ENCODE data around the gene MBD3L5.
"Not testable (repeated sequence)": the region's sequence is repeated elsewhere in the genome, so short reads cannot be mapped to it uniquely, and the experiment has no call there.

MBD3L5 gene

DNA sequence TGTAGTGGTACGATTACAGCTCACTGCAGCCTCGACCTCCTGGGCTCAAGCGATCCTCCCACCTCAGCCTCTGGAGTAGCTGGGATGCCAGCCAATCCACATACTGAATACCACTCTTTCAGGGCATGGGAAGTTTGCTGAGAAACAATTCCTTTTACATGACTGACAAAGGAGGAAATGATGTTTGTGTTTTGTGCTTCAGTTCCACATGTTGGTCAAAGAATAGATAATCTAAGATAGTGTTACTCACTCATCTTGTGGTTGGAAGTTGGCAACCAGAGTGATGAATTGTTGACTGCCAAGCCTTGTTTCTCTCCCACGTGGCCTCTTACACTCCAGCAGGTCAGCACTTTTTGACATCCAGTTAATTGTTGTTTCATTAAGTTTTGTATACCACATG is 16.7 kb upstream of the MBD3L5 start:
- peaks cover 25% of the 10 kb centered on the region for H3K4me1 Mint-ChIP-seq (ENCODE audit: low read depth)
- peaks cover 7% of the 10 kb centered on the region for H3K9me3 Mint-ChIP-seq
- H3K27me3 Mint-ChIP-seq (ENCODE audit: low read depth), result no peaks in the 10 kb centered on the region
- H3K27ac Mint-ChIP-seq, result peak overlapping the region; percentile 53
- peaks cover 4% of the 10 kb centered on the region for H3K36me3 Mint-ChIP-seq (ENCODE audit: low read depth)
- H3K4me3 Mint-ChIP-seq, result no peak overlapping the region

DNA sequence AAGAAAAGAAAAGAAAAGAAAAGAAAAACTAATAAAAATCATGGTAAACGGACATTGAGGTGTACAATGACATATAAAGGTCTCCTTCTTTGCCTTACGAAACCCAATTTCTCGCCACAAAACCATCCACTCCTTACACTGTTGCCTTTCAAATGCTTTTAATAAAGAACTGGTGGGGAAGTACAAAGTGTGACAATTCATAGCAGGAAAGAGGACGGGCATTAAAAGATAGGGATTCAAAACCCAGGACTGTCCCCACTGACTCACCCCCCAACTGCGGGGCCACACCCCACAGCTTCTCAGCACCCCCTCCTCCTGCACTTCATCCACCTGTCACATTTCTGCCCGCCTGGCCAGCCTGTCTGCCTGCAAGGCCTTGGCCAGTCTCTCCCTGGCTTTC is 11.6 kb upstream of the MBD3L5 start:
- no peaks in the 10 kb centered on the region for H3K9me3 Mint-ChIP-seq
- no peak overlapping the region for H3K4me3 Mint-ChIP-seq
- H3K27me3 Mint-ChIP-seq (ENCODE audit: low read depth), result no peaks in the 10 kb centered on the region
- no peaks in the 10 kb centered on the region for H3K36me3 Mint-ChIP-seq (ENCODE audit: low read depth)
- peaks cover under 1% of the 10 kb centered on the region for H3K4me1 Mint-ChIP-seq (ENCODE audit: low read depth)
- no peak overlapping the region for H3K27ac Mint-ChIP-seq

DNA sequence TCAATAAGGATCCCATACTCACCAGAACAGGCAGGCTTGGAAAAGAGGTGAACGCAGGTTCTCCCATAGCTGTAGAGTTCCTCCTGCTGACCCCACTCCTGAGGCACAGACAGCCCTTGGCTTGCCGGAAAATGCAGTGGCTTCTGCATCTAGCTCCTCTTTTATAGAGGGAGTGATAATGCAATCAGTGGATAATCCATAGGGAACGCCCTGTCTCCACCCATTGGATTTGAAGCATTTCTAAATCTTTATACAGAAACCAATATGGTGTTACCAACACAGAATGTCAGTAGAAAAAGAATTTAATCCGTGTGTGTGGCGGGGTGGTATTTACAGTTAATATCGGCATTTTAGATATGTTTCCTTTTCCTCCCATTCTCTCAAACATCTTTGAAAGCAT is 9.0 kb upstream of the MBD3L5 start, which contains the start of gene MBD3L2B:
TSS of gene MBD3L2B (minus strand) at position 101 of the 400 bp plus-strand sequence. CDS start at position 67, 34 bp downstream.
- not testable (repeated sequence) for H3K4me1 Mint-ChIP-seq (ENCODE audit: low read depth); H3K27me3 Mint-ChIP-seq (ENCODE audit: low read depth); H3K4me3 Mint-ChIP-seq; H3K27ac Mint-ChIP-seq; H3K36me3 Mint-ChIP-seq (ENCODE audit: low read depth); H3K9me3 Mint-ChIP-seq

DNA sequence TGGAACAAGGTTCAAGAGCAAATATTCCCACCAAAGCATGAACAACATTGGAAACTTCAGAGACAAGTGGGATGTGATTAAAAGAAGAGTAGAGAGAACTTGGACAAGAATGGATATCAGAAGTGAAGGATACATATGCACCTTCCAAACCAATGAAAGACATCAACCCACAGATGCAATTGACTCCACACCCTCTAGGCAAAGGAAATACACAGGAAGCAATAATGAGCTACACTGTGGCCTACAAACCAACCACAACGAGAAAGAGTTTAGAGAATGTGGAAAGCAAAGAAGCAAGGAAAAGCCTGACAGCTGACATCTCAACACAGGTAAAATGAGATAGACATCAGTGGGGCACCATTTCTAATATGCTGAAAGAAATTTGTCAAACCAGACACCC is 1.6 kb upstream of the MBD3L5 start:
- H3K9me3 Mint-ChIP-seq; H3K36me3 Mint-ChIP-seq (ENCODE audit: low read depth); H3K4me3 Mint-ChIP-seq: not testable (repeated sequence)

DNA sequence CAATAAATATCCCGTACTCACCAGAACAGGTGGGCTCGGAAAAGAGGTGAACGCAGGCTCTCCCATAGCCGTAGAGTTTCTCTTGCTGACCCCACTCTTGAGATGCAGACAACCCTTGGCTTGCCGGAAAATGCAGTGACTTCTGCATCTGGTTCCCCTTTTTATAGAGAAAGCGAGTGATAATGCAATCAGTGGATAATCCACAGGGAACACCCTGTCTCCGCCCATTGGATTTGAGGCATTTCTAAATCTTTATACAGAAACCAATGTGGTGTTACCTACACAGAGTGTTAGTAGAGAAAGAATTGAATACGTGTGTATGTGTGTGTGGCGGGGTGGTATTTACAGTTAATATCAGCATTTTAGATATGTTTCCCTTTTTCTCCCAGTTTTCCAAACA is 9.7 kb downstream of the MBD3L5 start, which contains the start of gene MBD3L4:
TSS of gene MBD3L4 (minus strand) at position 101 of the 400 bp plus-strand sequence. CDS start at position 66, 35 bp downstream.
- not testable (repeated sequence) for H3K36me3 Mint-ChIP-seq (ENCODE audit: low read depth); H3K4me3 Mint-ChIP-seq; H3K9me3 Mint-ChIP-seq; H3K27me3 Mint-ChIP-seq (ENCODE audit: low read depth); H3K27ac Mint-ChIP-seq; H3K4me1 Mint-ChIP-seq (ENCODE audit: low read depth)

More for the DNA sequence above, 1.6 kb upstream of the MBD3L5 start:
- H3K27me3 Mint-ChIP-seq (ENCODE audit: low read depth); H3K27ac Mint-ChIP-seq; H3K4me1 Mint-ChIP-seq (ENCODE audit: low read depth): not testable (repeated sequence)

DNA sequence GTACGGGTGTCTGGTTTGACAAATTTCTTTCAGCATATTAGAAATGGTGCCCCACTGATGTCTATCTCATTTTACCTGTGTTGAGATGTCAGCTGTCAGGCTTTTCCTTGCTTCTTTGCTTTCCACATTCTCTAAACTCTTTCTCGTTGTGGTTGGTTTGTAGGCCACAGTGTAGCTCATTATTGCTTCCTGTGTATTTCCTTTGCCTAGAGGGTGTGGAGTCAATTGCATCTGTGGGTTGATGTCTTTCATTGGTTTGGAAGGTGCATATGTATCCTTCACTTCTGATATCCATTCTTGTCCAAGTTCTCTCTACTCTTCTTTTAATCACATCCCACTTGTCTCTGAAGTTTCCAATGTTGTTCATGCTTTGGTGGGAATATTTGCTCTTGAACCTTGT is 11.2 kb downstream of the MBD3L5 start:
- H3K4me1 Mint-ChIP-seq (ENCODE audit: low read depth); H3K36me3 Mint-ChIP-seq (ENCODE audit: low read depth); H3K27ac Mint-ChIP-seq; H3K27me3 Mint-ChIP-seq (ENCODE audit: low read depth); H3K4me3 Mint-ChIP-seq; H3K9me3 Mint-ChIP-seq: not testable (repeated sequence)

DNA sequence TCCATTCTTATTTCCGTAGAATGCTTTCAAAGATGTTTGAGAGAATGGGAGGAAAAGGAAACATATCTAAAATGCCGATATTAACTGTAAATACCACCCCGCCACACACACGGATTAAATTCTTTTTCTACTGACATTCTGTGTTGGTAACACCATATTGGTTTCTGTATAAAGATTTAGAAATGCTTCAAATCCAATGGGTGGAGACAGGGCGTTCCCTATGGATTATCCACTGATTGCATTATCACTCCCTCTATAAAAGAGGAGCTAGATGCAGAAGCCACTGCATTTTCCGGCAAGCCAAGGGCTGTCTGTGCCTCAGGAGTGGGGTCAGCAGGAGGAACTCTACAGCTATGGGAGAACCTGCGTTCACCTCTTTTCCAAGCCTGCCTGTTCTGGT is 18.6 kb downstream of the MBD3L5 start, which contains the start of gene MBD3L2:
TSS of gene MBD3L2 (plus strand) at position 301 of the 400 bp plus-strand sequence. CDS start at position 354, 53 bp downstream.
- not testable (repeated sequence) for H3K27me3 Mint-ChIP-seq (ENCODE audit: low read depth); H3K27ac Mint-ChIP-seq; H3K36me3 Mint-ChIP-seq (ENCODE audit: low read depth); H3K9me3 Mint-ChIP-seq; H3K4me1 Mint-ChIP-seq (ENCODE audit: low read depth); H3K4me3 Mint-ChIP-seq

DNA sequence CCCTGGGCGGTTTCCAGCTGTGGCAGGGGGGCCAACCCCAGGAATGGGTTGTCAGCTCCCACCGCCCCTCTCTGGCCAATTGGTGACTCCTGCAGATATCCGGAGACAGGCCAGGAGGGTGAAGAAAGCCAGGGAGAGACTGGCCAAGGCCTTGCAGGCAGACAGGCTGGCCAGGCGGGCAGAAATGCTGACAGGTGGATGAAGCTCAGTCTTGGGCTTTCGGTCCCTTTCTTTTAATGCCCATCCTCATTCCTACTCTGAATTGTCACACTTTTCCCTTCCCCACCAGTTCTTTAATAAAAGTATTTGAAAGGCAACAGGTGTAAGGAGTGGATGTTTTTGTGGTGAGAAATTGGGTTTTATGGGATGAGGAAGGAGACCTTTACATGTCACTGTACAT is 21.0 kb downstream of the MBD3L5 start:
- H3K27me3 Mint-ChIP-seq (ENCODE audit: low read depth); H3K4me1 Mint-ChIP-seq (ENCODE audit: low read depth); H3K36me3 Mint-ChIP-seq (ENCODE audit: low read depth); H3K9me3 Mint-ChIP-seq; H3K27ac Mint-ChIP-seq; H3K4me3 Mint-ChIP-seq: not testable (repeated sequence)

DNA sequence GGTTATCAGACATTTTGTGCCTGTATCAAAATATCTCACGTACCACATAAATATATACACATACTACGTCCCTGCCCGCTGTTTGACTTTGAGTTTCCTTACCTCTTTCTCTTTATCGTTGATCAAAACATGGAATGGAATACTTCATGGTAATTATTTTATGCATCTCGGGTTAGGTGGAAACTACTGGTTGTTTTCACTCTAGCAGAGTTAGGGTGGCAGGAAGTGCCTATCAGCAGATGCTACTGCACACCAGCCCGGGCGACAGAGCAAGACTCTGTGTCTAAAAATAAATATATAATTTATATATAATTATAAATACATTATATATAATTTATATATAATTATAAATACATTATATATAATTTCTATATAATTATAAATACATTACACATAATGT is 22.5 kb downstream of the MBD3L5 start:
- H3K4me3 Mint-ChIP-seq; H3K27me3 Mint-ChIP-seq (ENCODE audit: low read depth); H3K9me3 Mint-ChIP-seq; H3K36me3 Mint-ChIP-seq (ENCODE audit: low read depth); H3K27ac Mint-ChIP-seq; H3K4me1 Mint-ChIP-seq (ENCODE audit: low read depth): not testable (repeated sequence)

DNA sequence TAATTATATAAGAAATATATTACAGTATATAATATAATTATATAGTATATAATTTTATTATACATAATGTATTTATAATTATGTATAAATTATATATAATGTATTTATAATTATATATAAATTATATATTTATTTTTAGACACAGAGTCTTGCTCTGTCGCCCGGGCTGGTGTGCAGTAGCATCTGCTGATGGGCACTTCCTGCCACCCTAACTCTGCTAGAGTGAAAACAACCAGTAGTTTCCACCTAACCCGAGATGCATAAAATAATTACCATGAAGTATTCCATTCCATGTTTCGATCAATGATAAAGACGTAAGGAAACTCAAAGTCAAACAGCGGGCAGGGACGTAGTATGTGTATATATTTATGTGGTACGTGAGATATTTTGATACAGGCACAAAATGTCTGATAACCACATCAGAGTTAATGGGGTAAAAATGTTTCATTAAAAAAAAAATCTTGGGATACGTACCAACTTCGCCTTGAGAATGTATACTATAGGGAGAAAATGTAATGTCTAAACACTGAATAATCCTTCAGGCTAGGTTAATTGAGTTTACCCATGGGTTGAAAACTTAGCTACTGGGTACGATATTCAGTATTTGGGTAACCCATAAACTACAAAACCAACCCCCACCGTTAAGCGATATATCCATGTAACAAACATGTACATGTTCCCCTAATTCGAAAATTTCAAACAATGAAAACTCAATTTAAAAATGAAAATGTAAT is 24.4 kb downstream of the MBD3L5 start:
- not testable (repeated sequence) for H3K27ac Mint-ChIP-seq; H3K27me3 Mint-ChIP-seq (ENCODE audit: low read depth); H3K4me1 Mint-ChIP-seq (ENCODE audit: low read depth); H3K4me3 Mint-ChIP-seq; H3K9me3 Mint-ChIP-seq; H3K36me3 Mint-ChIP-seq (ENCODE audit: low read depth)

DNA sequence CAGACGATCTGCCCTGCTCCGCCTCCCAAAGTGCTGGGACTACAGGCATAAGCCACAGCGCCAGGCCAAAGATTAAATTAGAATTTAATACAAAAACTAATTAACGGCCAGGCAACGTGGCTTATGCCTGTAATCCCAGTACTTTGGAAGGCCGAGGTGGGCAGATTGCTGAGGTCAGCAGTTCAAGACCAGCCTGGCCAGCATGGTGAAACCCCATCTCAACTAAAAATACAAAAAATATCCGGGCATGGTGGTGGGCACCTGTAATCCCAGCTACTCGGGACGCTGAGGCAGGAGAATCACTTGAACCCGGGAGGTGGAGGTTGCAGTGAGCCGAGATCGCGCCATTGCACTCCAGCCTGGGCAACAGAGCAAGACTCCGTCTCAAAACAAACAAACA is 25.3 kb downstream of the MBD3L5 start:
- not testable (repeated sequence) for H3K4me3 Mint-ChIP-seq; H3K9me3 Mint-ChIP-seq; H3K4me1 Mint-ChIP-seq (ENCODE audit: low read depth); H3K27me3 Mint-ChIP-seq (ENCODE audit: low read depth); H3K27ac Mint-ChIP-seq; H3K36me3 Mint-ChIP-seq (ENCODE audit: low read depth)

DNA sequence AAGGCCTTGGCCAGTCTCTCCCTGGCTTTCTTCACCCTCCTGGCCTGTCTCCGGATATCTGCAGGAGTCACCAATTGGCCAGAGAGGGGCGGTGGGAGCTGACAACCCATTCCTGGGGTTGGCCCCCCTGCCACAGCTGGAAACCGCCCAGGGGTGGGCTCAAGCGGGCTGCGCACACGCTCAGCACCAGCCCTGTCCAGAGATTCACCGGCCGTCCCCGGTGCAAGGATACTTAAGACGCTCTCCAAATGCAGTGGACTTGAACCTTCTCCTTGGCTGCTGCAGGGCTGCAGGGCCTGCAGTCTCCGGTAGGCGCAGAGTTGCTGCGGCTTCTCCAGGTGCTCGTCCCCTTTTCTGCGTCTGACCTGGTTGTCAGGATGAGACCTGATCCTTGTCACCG is 26.0 kb downstream of the MBD3L5 start:
- H3K27me3 Mint-ChIP-seq (ENCODE audit: low read depth); H3K4me3 Mint-ChIP-seq; H3K9me3 Mint-ChIP-seq; H3K4me1 Mint-ChIP-seq (ENCODE audit: low read depth); H3K27ac Mint-ChIP-seq; H3K36me3 Mint-ChIP-seq (ENCODE audit: low read depth): not testable (repeated sequence)

DNA sequence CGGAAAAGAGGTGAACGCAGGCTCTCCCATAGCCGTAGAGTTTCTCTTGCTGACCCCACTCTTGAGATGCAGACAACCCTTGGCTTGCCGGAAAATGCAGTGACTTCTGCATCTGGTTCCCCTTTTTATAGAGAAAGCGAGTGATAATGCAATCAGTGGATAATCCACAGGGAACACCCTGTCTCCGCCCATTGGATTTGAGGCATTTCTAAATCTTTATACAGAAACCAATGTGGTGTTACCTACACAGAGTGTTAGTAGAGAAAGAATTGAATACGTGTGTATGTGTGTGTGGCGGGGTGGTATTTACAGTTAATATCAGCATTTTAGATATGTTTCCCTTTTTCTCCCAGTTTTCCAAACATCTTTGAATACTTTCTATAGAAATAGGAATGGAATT is 28.2 kb downstream of the MBD3L5 start, which contains the start of gene MBD3L3:
TSS of gene MBD3L3 (minus strand) at position 101 of the 400 bp plus-strand sequence. CDS start at position 30, 71 bp downstream.
- not testable (repeated sequence) for H3K9me3 Mint-ChIP-seq; H3K4me3 Mint-ChIP-seq; H3K27ac Mint-ChIP-seq; H3K36me3 Mint-ChIP-seq (ENCODE audit: low read depth); H3K4me1 Mint-ChIP-seq (ENCODE audit: low read depth); H3K27me3 Mint-ChIP-seq (ENCODE audit: low read depth)

DNA sequence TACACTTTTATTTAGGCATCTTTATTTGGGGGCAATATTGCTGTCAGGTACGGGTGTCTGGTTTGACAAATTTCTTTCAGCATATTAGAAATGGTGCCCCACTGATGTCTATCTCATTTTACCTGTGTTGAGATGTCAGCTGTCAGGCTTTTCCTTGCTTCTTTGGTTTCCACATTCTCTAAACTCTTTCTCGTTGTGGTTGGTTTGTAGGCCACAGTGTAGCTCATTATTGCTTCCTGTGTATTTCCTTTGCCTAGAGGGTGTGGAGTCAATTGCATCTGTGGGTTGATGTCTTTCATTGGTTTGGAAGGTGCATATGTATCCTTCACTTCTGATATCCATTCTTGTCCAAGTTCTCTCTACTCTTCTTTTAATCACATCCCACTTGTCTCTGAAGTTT is 29.6 kb downstream of the MBD3L5 start:
- not testable (repeated sequence) for H3K9me3 Mint-ChIP-seq; H3K4me3 Mint-ChIP-seq; H3K4me1 Mint-ChIP-seq (ENCODE audit: low read depth); H3K27me3 Mint-ChIP-seq (ENCODE audit: low read depth); H3K27ac Mint-ChIP-seq; H3K36me3 Mint-ChIP-seq (ENCODE audit: low read depth)

DNA sequence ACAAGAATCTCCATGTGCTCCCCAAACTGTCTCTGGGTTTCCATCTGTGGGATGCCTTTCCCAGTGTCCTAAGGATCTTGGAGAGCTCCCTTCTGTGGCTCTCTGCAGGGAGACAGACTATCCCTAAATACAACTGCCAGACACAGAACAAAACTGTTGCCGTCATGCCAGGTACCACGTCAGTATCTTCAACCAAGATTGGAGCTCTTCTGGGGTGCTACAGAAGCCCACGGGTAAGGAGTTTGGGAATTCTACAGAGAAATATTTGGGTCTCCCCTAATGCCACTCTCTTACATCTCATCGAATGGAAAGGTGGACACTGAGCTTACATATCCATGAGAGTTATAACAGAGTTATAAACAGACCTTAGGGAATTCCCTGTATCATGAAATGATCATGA is 33.0 kb downstream of the MBD3L5 start:
- Mint-ChIP-seq H3K27me3 (ENCODE audit: low read depth) (no peaks in the 10 kb centered on the region), H3K4me1 (ENCODE audit: low read depth) (no peaks in the 10 kb centered on the region), H3K36me3 (ENCODE audit: low read depth) (no peaks in the 10 kb centered on the region), H3K27ac (no peak overlapping the region), H3K9me3 (no peaks in the 10 kb centered on the region), H3K4me3 (no peak overlapping the region)
